Coronary artery (tissue), 2 donors: ENCODE data around the gene GIMAP1.

ENCODE experiments used
- DNase-seq: peaks from one replicate; pipeline ENCODE4 v3.0.0-alpha.2; 2017; ENCODE audit warnings: low spot score
- H3K27ac ChIP-seq, 2 donors: fragments of 200-600 bp; sonication (generic); one replicate each; pipeline ENCODE4 v1.5.1; 2016 to 2019
- H3K4me3 ChIP-seq: fragments of 200-600 bp; sonication (generic); 2 replicates; pipeline ENCODE4 v1.5.1; 2016; ENCODE audit warnings: mild to moderate bottlenecking, moderate library complexity
- TF ChIP-seq, protein P1 (sequence below): fragments of 200-600 bp; sonication (generic); IDR thresholded peaks from one replicate; pipeline ENCODE4 v1.5.1; 2019; ENCODE audit warnings: antibody characterized with exemption

GIMAP1 gene

DNA sequence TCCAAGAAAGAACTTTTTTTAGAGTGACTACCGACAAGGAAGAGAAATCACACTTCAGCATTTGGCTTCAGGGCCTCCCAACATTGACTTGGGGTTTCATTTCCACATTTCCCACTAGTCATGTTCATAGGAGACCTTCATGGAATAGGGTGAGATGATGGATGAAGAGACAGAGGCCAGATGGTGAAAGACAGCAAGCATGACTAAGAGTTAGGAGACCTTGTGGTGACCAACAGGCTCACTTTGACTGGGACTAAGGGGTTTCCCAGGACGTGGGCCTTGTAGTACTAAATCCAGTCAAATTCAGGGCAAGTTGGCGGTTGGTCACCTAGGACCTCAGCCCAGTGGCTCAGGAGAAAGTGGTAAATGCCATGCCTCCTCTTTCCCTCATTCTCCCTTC lies 17.8 kb downstream of the GIMAP1 start:
- no peak overlapping the region for H3K27ac ChIP-seq
- TF ChIP-seq, protein P1, sequence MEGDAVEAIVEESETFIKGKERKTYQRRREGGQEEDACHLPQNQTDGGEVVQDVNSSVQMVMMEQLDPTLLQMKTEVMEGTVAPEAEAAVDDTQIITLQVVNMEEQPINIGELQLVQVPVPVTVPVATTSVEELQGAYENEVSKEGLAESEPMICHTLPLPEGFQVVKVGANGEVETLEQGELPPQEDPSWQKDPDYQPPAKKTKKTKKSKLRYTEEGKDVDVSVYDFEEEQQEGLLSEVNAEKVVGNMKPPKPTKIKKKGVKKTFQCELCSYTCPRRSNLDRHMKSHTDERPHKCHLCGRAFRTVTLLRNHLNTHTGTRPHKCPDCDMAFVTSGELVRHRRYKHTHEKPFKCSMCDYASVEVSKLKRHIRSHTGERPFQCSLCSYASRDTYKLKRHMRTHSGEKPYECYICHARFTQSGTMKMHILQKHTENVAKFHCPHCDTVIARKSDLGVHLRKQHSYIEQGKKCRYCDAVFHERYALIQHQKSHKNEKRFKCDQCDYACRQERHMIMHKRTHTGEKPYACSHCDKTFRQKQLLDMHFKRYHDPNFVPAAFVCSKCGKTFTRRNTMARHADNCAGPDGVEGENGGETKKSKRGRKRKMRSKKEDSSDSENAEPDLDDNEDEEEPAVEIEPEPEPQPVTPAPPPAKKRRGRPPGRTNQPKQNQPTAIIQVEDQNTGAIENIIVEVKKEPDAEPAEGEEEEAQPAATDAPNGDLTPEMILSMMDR = no peak
- DNase-seq = no peak
- H3K4me3 ChIP-seq = no peak overlapping the region

DNA sequence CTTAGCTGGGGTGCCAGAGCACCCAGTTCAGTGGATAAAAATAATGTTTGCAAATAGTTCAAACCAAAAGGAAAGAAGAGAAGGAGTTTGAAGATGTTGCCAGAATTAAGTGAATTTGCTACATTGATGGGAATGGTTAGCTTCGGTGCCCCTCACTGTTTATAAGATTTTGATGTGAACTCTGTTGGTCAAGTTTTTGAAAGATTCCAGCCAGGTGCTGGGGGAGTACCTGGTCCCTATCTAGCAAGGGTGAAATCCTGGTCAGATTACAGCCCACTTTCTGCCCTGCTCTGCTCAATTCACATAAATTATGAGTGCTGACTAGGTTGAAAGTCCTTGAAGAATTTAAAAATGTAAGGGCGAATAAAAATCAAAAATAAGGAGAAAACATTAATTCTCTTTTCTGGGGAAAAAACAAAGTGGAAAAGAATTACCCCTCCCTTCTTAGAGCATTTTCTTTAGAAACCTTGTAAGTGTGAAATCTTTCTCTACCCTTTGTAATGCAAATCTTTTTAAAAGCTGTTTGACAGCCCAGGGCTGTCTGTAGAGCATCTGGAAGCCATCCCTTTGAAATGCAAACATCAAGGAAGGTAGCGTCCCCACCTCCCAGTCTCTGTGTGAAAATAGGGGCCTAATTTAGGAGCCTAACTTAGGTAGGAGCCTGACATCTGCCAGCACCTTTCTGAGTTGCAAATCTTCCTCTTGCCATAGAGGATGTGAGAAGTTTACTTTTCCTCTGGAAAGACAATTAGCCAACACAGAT lies 19.4 kb downstream of the GIMAP1 start:
- no peak overlapping the region for H3K4me3 ChIP-seq
- TF ChIP-seq, protein P1 = no peak
- no peak for DNase-seq
- peak overlapping the region in 1 of 2 donors; percentile 75 for H3K27ac ChIP-seq

GRCh38 chr7:150736864-150737263 lies 20.5 kb downstream of the GIMAP1 start:
- Histone ChIP-seq H3K4me3 (peak overlapping the region; percentile 13), H3K27ac (peak overlapping the region in 1 of 2 donors; percentile 75)
- TF ChIP-seq, protein P1 = no peak
- no peak for DNase-seq

DNA sequence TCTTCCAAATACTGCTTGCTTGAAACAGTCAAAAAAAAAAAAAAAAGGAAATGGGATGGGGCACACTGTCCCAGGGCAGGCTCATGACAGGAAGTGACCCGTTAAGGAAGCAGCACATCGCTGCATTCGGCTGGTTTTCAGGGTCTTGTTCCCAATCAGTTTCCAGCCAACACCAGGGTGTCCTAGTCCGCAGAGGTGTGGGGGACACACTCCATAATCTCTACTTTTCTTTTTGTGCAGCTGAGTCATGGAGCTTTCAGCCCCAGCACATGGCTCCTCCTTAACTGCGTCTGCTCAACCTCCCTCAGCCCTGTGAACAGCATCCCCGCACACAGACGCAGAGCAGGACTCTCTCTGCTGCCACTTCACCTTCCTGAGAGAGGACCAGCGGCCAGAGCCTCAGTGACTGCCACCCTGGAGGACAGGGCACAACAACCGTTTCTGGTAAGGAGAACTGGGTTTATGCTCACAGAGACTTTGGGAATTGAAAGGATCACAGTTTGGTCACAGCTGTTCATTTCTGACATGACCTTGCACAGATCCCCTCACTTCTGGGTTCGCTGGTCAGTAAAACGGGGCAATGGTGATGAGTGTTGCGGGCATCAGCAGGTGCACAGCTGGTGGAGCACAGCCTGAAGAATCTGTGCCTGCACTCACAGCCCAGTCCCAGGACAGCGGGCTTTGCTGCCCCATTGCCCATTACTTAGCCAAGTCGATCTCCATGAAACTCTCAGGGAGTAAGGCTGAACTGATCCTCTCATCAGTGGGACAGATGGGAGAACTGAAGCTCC lies 21.0 kb downstream of the GIMAP1 start, which contains the start of gene GIMAP5:
GIMAP5 (plus strand) TSS at position 154 of the 791 bp plus-strand sequence. CDS start 3,467 bp downstream, outside the sequence.
- H3K4me3 ChIP-seq = peak within 1 kb of the TSS; percentile 71
- H3K27ac ChIP-seq = peak within 1 kb of the TSS in 1 of 2 donors; percentile 86
- TF ChIP-seq, protein P1 = no peak
- no peak for DNase-seq

- no peak for DNase-seq
- TF ChIP-seq, protein P1 = no peak
- H3K4me3 ChIP-seq = peak overlapping the region; percentile 71
- H3K27ac ChIP-seq = peak overlapping the region in 1 of 2 donors; percentile 86
Observed at GRCh38 chr7:150738092-150738491, 21.7 kb downstream of the GIMAP1 start.

GRCh38 chr7:150738591-150739001 lies 22.2 kb downstream of the GIMAP1 start:
- peak overlapping the region in 1 of 2 donors; percentile 86 for H3K27ac ChIP-seq
- TF ChIP-seq, protein P1 = no peak
- H3K4me3 ChIP-seq = peak overlapping the region; percentile 71
- DNase-seq = no peak
